Right renal cortex interstitium (tissue), 3 donors: ENCODE measurements around the gene AGPAT3. TPM values are rescaled to one million over a fixed set of nuclear protein-coding genes. Genes with fewer than 3 reads are reported as not detected.

Source experiments
- DNase-seq, 3 donors: peaks; one replicate each; pipeline ENCODE4 v3.0.0-alpha.2; 2013; ENCODE audit warnings: low read depth in 3 of 3, low spot score in 2 of 3
- polyA plus RNA-seq, 3 donors: library from polyadenylated mRNA; unstranded; fragments of 120-200 nt; gene quantifications; one replicate each; pipeline ENCODE4 v1.2.1, GENCODE V29; 2013; ENCODE audit not compliant: insufficient read length in 3 of 3

AGPAT3 gene
- polyA plus RNA-seq, 3 donors: 45.5 to 61.4 (median 52.8) TPM

DNA sequence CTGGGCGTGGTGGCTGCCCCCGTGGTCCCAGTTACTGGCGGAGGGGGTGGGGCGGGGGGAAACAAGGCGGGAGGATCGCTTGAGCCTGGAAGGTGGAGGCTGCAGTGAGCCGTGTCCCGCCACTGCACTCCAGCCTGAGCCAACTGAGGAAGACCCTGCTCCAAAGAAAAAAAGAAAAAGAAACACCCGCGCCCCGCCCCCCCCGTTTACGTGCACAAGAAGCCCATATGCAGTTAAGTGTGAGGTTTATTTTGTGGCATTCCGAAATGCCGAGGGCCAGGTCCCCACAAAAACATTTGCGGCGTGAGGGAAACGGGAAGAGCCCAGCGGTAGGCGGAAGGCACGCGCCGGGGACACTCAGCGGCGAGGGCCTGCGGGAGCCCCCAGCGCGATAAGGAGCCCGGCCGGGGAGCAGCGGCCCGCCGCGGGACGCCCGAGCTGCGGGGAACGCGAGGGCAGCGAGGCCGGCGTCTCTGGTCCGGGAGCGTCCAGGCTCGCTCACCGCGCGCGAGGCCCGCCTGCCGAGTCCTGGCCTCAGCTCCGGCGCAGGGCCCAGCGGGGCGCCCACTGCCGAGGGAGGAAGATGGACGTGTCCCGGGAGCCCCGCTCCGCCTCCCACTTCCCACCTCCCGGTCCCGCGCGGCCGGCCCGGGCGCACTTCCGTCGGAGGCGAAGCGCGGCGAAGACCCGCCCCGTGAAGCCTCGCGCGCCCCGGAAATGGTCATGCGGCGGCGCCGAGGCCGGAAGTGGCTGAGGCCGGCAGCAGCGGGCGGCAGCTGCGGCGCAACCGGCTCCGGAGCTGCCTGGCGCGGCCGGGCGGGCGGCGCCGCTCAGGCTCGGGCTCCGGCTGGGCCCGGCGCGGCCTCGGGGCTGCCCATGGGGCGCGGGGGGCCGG lies 146.8 kb downstream of the AGPAT3 start, which contains the start of gene TRAPPC10:
TSS of gene TRAPPC10 (plus strand) at position 731 of the 895 bp plus-strand sequence. CDS start 185 bp downstream, outside the sequence.
- peak; percentile 58 to 78 (median 75) for DNase-seq

DNA sequence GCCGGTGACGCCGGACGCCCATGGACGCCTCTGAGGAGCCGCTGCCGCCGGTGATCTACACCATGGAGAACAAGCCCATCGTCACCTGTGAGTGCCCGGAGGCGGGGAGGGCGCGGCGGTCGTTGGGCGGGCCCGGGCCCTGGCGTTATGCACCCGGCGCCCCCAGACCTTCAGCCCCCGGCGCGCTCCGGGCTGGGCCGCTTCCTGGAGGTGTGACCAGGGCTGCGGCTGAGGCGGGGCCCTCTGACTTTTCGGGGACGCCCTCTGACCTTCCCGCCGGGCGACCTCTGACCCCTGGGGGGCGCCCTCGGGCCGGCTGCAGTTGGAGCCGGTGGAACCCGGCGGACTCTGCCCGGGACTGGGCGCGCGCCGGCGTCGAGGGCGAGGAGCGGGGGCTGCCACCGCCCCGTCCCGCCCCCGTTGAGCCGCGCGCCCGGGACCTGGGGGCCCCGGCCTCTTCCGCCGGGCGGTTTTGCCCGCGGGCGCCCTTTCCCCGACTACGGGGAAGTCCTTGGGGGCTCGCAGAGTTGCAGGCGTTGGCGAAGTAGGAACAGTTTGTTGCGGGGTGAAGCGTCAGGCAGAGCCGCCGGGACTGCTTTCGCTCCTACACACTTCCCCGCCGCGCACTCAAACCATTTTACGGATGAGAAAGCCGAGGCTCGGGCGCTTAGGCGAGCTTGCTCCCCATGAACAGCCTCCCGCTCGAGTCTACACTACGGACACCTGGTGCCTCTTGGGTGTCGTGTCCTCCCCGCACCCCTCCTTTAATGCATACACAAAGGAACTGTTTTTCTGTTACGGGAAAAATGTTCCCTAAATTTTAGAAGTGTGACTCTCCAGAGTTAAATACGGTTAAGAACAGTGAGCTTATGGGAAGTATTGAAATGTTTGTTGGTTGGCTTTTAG lies 147.7 kb downstream of the AGPAT3 start:
- no peak for DNase-seq

DNA sequence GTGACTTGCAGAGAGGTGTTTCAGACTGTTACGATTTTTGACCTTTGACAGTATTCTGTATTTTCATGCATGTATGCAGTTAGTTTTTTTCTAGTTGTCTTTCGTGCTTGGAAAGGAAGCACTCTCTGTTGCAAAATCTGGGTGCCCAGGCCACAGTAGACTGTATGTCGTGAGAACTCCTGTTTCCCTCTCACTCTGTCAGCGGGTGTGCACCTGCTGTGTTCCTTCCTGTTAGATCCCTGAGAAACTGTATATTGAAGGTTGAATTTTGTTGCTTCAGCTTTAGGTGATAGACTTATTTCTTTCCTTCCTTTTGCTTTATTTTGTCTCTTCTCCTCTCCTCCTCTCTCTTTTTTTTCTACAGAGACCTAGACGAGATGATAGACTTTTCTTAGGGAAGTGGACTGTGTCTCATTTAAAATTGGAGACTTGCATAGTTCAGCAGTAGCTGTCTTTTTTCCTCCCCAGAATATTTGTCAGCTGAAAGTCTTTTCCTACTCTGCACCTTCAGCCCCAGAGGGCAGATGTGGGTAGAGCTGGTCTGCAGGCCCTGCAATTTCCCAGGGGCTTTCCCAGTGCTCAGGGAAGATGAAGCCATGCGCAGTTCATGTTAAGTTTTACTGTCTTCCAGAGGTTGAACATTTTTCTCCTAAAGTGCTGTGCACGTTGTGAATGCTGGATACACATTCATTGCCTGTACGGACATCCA lies 148.5 kb downstream of the AGPAT3 start:
- no peak for DNase-seq

DNA sequence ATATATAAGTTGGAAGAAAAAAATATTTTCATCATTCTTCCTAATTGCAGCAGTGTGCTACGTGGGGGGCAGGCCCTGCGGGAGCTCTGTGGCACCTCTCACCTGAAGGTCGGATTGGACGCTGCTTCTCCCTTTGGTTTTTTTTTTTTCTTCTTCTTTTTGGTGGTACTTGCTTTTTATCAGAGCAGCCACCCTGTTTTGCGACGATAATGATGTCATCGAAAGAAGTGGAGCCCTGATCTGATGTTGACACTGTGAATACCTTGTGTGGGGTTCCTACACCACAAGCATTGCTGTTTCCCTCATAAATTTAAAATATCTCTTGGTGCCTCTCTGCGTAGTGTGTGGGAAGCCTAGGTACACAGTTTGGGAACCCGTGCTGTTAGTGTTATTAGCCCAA lies 152.6 kb downstream of the AGPAT3 start:
- DNase-seq: no peak

DNA sequence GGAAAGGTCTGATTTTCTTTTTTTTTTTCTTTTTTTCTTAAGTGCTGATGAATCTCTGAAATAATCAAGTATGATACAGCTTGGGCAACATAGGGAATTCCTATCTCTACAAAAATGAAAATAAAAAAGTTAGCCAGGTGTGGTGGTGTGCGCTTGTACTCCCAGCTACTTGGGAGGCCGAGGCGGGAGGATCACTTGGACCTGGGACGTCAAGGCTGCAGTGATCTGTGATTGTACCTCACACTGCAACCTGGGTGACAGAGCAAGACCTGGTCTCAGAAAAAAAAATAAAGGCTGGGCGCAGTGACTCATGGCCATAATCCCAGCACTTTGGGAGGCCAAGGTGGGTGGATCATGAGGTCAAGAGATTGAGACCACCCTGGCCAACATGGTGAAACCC lies 153.1 kb downstream of the AGPAT3 start:
- no peak for DNase-seq

DNA sequence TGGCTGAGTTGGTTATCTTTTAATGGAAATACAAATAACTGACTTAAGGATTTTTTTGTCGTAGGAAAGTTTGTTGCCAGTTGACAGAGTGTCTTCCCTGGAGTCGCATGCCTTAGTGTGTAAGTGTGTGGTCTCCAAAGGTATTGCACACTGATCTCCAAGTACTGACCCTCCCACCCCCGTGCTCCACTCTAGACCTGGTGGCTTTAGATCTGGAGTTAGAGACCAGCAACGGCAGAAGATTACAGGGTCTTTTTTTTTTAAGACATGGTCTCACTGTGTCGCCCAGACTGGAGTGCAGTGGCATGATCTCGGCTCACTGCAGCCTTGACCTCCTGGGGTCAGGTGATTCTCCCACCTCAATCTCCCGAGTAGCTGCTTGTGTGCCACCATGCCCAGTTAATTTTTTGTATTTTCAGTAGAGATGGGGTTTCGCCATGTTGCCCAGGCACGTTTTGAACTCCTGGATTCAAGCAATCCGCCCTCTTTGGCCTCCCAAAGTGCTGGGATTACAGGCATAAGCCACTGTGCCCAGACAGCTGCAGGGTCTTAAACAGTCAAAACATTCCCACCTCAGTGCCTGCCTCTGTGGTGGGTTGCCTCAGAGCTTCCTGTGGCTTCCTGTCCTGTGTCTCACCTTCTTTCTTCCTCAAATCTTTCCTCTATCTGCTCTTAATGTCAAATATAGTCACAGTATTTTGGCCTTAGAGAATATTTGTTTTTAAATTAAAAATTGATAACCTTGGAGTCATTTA lies 154.0 kb downstream of the AGPAT3 start:
- DNase-seq: no peak

GRCh38 chr21:44019568-44019958 lies 154.5 kb downstream of the AGPAT3 start:
- no peak for DNase-seq

DNA sequence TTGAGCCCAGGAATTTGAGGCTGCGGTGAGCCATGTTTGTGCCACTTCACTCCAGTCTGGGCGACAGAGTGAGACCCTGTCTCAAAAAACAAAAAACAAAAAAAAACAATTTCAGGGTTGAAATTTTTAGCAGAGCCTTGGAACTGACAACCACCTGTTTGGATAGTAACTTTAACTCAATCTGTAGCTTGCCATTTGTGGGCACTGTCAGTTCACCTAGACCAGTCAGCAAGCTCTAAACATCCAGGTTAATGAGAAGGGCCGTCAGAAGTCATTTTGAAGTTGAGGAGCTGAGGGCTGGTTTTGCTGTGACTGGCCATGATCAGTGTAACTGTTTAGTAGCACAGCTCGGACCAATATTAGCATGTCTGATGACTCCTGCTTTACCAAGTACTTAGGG lies 155.5 kb downstream of the AGPAT3 start:
- no peak for DNase-seq

GRCh38 chr21:44021064-44021463 lies 156.0 kb downstream of the AGPAT3 start:
- no peak for DNase-seq

- DNase-seq: no peak
Measured at GRCh38 chr21:44024257-44024656, 159.2 kb downstream of the AGPAT3 start.

DNA sequence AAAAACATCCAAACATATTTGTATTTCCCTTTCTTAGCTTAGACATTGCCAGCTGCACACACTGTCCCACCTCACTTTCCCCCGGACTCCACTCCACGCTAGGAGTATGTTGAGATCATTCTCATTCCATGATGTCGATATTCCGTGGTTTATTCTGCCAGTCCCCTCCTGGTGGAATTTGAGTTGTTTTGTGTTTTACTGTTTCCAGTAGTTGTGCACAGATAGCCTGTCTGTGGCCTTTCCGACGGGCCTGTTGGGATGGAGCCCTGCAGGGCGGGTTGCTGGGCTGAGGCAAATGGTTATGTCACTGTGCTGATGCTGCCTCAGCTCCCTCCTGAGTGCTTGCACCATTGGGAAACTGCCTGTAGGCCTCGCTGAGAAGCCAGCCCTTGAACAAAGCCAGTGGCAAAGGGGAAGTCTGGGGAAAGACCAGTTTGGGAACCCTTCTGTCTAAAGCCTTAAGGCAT lies 159.9 kb downstream of the AGPAT3 start:
- DNase-seq: no peak

DNA sequence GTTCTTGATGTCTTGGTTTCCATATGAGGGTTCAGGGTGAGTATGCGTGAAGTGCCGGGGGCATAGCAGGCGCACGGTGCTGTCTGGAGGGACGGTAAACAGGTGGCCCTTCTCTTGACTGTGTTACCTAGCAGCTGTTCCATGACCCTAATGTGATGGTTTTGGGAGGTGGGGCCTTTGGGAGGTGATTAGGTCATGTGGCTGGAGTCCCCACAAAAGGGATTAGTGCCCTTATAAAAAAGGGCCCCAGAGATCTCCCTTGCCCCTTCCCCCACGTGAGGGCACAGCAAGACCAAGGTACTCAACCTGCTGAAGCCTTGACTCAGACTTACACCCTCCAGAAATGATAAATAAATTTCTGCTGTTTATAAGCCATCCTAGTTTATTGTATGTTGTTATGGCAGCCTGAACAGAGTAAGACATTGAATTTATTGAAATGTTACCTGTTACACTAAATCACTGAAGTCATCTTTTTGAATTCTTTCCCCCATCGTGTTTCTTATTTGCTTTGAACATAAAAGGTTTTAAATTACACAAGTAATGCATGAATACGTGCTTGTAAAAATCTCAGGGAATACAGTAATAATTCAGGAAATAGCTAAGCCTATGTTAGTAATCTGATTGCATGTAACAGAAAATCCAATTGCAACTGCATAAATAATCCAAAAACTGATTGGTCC lies 162.7 kb downstream of the AGPAT3 start:
- DNase-seq: no peak

DNA sequence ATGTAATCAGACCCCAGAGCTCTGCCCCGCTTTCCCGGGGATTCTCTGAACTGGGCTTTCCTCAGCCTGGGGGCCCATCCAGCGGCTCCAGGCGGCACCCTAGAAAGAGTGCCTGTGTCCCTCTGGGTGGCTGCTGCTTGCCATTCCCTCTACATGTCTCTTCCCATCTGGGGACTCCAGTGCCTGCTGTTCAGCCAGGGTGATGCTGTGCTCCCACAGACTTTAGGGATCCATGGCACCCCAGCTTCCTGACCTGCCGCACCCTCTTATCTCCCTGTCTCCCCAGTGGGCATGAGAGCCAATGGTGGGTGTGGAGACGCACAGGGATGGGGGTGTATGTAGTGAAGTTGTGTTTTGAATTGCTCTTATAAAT lies 163.2 kb downstream of the AGPAT3 start:
- no peak for DNase-seq

GRCh38 chr21:44029460-44030087 lies 164.6 kb downstream of the AGPAT3 start:
- DNase-seq: no peak

DNA sequence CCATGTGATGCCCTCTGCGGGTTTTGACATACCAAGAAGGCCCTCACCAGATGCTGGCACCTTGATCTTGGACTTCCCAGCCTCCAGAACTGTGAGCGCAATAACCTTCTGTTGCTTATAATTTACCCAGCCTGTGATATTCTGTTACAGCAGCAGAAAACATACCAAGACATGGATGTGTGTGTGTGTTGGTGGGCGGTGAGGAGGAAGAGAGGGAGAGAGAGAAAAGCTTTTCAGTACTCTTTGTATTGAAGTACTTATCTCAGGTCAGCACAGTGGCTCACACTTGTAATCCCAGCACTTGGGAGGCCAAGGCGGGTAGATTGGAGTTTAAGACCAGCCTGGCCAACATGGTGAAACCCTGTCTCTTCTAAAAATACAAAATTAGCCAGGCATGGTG lies 170.2 kb downstream of the AGPAT3 start:
- no peak for DNase-seq
